HG03565 (cell line): ENCODE results near the gene PDIK1L.
"Not testable (repeated sequence)": the region's sequence is repeated elsewhere in the genome, so short reads cannot be mapped to it uniquely, and the experiment has no call there.

Source experiments
- ATAC-seq: cut with Tn5 transposase; IDR thresholded peaks from one replicate; pipeline ENCODE4 v1.9.1; 2021; ENCODE audit warnings: mild to moderate bottlenecking, moderate library complexity; ENCODE audit not compliant: unreplicated experiment

Gene PDIK1L

DNA sequence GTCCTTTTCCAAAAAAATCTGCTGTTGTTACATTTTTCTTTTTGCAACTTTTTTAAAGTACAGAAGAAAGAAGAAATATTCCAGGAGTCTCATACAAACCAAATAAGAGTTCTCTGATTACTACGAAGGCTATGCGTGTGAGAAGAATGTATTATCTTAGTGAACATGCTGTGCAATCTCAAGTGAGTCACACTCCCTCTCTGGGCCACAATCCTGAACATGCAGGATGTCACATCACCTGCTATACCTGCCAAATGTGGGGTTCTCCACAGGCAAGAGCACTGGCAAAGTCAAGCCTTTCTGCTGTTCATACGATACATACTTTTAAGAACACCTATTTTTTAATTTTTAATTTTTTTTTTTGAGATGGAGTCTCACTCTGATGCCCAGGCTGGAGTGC is 22.5 kb upstream of the PDIK1L start:
- ATAC-seq = no peak

DNA sequence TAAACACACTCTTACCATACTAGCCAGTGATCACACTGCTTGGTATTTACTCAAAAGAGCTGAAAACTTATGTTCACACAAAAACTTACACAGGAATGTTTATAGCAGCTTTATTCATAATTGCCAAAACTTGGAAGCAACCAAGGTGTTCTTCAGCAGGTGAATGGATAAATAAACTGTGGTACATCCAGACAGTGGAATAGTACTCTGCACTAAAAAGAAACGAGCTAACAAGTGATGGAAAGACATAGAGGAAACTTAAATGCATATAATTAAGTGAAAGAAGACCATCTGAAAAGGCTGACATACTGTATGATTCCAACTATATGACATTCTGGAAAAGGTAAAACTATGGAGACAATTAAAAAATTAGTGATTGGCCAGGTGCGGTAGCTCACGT is 20.7 kb upstream of the PDIK1L start:
- ATAC-seq = no peak

DNA sequence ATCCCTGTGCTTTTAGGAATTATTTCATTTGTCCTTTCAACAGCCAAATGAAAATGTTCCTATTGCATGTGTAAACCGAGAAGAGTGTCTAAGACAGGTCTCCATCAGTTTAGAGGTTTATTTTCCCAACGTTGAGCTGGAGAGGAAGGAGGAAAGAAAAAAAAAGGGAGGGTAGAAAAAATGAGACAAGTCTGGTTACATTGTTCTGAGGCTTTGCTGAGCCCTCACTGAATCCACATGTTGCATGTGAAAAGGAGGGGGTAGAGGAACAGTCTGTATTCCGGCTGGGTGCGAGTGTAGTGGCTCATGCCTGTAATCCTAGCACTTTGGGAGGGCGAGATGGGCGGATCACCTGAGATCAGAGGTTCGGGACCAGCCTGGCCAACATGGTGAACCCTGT is 19.2 kb upstream of the PDIK1L start:
- ATAC-seq = no peak

DNA sequence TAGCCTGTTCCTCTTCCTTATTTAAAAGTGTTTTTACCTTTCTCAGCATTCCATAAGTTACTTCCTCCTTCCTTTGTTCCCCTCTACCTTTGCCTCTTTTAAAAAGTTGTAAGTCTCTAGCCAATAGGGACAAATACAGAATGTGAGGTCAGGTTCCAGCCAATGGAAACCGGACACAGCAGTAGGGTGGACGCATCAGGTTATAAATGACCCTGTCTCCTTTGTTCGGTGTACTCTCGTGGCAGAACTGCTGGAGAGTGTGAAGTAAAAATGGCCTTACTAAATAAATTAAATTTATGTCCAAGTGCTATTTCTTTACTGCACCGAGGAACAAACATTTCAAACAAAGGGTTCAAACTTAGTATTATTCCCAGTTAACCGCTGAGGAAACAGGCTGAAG is 18.1 kb upstream of the PDIK1L start:
- not testable (repeated sequence) for ATAC-seq

DNA sequence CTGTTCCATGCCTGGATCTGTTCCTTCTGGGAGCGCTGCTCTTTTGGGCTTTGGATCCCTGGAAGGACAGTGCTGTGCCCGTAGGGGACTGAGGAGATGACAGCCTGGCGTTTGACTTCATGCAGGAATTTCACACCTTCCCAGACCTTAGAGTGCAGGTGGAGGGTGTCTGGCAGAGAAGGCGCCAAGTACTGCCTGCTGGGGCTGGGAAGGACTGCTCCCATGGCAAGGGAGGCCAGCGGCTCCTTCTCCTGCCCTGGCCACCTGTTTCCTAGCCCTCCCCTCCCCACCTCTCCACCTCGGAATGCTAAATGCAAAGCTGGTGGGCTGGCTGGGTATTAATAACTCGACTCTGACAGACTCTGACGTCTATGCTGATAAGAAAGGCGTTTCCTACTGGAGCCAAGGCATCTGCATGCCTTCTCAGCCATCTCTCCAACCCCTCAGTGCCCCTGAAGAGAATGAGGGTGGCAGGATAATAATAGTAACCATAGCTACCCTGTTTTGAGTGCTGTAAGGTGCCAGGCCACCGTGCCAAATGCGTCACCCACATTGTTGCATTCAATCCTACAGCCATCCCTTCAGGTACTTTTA is 17.5 kb upstream of the PDIK1L start:
- ATAC-seq = no peak

DNA sequence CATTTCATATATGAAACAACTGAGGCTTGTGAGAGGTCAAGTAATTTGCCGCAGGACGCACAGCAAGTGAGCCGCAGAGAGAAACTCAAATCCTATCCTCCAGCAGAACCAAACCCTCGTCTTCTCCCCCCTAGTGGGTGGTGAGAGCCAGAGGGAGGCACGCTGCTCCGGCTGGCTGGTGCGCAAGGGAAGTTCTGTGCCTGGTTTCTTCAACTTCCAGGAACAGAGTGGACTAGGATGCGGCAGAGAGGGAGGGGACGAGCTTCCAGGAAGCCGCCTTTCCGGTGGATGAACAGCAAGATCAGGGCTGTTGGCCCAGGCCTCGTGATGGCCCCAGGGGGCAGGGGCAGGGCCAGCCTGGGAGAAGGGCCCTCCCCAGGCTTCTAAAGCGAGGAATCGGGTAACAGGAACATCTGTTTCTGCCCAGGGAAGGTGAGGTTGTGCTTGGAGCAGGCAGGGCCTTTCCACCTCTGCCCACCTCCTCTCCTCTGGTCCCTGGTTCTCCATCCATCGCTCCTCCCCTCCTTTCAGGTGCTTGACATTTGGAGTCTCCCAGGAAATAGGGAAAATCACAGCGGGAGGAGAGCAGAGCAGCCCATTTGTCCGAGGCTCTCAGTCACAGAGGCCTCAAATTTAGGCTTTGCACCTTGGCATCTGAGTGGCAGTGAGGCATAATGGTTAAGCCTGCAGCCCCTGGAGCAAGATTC is 16.8 kb upstream of the PDIK1L start:
- ATAC-seq = no peak

DNA sequence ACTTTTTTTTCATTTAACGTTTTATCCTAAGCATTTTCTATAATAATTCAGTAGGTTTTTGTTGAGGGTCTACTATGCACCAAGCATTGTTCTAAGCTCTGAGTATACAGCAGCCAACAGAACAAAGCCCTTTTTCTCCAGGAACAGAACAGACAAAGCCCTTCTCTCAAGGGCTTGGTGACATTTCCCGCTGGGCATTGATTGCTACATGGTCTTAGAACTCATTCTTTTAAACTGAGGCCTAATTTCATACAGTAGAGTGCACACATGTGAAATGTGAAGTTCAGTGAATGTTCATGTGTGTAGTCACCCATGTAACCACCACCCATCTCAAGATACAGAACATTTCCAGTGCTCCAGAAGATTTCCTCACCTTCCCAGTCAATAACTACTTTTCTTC is 15.2 kb upstream of the PDIK1L start:
- no peak for ATAC-seq

DNA sequence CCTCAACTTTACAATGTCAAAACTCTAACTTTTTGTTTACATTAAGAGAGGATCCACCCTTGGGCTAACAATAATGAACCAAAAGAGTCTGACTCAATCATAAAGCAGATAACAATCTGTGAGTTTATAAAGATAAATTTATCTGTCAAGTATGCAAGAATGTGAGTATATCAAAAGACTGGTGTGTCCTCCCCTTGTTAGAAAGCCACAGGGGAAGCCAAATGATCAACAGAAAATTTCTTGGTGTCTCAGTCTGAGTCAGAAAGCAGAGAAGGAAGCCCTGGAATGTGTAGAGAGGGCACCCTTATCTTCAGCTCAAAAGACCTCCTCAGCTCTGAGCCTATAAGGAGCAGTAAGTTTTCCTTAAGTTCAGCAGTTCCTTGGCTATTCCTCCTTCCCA is 13.9 kb upstream of the PDIK1L start:
- no peak for ATAC-seq

DNA sequence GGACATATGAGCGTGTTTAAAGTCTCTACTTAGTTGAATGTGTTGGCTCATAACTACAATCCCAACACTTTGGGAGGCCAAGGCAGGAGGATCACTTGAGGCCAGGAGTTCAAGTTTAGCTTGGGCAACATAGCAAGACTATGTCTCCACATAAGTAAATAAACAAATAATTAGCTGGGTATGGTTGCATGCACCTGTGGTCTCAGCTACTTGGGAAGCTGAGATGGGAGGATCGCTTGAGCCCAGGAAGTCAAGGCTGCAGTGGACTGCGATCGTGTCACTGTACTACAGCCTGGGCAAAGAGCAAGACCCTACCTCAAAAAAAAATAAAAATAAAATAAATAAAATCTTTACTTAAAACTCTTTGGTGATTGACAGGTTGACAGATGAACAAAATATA is 13.0 kb upstream of the PDIK1L start:
- ATAC-seq = no peak

DNA sequence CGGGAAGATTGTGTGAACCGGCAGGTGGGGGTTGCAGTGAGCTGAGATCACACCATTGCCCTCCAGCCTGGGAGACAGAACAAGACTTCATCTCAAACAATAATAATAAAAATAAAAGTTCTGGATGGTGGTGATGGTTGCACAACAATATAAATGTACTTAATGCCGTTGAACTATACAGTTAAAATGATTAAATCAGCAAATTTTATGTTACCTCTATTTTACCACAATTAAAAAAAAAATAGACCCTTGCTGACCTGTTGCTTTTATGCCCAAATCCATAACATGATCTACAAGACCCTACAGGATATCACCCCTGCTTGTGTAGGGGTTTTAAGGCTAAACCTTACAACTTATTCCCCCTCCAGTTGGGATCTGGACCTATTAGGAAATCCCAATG is 11.8 kb upstream of the PDIK1L start:
- ATAC-seq = no peak

DNA sequence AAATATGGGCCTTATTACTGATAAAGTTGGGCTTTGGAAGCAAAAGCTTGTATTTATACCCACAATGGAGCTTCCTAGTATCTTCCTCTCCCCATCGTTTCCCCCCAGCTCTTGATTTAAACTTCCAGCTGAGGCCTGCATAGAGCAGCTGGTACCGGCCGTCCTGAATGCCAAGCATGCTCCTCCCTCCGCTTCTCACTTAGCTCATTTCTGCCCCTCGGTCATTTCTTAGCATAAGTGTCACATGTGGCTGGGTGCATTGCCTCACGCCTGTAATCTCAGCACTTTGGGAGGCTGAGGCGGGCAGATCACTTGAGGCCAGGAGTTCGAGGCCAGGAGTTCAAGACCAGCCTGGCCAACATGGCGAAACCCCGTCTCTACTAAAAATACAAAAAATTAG is 11.4 kb upstream of the PDIK1L start:
- not testable (repeated sequence) for ATAC-seq

DNA sequence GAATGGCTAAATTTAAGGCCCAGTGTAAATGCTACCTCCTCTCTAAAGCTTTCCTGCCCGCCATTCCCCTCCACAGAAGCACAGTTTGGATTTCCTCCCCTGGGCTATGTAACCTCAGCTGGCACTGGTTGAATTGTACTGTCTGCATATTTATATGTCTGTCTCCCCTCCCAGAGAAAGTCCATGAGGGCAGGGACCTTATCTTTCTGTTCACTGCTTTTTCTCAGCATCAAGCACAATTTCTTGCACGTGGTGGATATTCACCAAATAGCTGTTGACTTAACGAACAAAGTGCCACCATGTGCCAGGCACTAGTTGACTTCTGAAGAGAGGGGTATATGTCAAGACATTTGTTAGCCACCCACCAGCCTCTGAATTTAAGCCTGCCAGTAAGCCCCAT is 9.5 kb upstream of the PDIK1L start:
- ATAC-seq = no peak

DNA sequence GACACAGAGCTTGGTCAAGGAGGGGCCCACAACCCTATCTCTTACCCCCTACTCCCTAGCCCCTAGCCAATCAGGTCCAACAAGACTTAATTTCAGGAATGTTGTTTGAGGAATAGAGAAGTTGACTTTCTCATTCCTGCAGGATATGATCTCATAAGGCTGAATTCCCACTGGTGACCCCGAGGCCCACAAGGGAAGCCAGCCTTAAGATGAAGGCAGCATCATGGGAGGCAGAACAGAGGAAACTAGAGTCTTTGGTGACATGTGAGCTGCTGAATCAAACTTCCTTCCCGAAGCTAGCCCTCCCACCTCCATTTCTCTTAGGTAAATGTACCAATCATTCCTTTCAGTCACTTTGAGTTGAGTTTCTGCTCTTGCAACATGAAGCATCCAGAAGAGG is 9.1 kb upstream of the PDIK1L start:
- ATAC-seq = no peak

DNA sequence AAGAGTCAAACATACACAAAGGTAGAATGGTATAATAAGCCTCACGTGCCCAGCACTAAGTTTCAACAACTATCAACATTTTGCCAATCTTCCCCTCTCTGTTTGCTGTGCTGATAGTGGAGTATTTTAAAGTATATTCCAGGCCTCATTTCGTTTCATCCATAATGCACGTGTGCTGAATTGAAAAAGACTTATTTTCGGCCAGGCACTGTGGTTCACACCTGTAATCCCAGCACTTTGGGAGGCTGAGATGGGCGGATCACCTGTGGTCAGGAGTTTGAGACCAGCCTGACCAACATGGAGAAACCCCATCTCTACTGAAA is 6.4 kb upstream of the PDIK1L start:
- ATAC-seq = not testable (repeated sequence)

DNA sequence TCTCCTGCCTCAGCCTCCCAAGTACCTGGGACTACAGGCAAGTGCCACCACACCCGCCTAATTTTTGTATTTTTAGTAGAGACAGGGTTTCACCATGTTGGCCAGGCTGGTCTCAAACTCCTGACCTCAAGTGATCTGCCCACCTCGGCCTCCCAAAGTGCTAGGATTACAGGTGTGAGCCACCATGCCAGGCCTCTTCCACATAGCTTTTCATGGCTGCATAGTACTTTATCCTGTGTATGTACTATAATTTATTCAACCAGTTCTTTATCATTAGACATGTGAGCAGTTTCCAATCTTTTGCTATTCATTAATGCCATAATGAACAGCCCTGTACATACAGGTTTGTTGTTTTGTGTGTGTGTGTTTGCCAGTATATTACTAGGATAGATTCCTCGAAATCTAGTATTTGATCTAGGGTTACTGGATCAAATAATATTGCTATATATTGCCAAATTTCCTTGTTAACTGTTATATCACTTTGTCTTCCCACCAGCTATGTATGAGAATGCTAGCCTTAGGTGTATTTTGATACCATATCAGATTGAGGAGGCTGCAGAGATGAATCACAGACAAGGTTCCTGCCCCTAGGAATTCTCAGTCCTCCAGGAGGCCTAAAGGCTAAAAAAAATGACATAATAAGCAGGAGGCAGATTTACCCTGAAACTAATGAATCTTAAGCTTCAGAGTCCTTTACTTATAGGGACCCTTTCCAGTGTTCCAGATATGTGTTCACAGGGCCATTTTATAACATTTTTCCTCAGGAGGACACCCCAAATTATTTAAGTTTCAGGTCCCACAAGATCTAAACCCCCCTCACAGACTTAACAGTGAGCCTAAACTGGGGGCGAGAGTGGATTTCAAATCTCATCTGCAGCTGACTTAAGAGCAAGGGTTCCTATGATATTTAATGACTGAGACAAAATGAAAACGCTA is 2.1 kb upstream of the PDIK1L start:
- ATAC-seq = no peak

DNA sequence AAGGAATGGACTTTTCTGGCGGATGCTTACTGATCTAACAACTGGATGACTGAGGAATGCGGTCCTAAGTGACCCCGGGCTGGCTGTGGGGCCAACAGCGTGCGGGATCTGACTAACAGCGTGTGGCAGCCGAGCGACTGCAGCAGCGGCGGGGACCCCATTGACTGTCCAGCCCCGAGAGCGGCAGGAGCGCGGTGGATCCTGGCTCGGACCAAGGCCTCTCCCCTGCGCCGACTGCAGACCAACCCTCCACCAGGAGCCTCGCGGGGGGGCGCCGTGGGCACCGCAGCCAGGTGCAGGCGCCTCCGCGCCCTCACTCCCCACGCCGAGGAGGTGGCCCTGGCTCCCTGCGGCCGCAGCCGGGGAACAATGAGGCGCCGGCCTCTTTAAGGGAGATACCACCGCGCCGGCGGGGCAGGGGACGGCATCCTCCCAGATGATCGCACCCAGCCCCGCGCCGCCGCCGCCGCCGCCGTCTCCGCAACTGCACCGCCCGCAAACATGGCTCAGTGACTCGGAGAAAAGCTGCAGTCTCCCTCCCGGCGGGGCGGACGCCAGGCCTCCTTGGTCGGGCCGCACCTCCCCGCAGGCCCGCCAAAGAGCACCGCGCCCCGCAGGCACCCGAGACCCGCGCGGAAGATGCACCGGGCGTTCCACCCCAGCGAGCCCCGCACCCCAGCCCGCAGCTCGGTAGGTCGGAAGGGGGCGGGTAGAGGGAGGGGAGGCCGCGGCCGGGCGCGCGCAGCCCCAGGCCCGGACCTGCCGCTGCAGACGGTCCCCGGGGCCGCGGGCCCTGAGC is 694 bp upstream of the PDIK1L start:
- peak; percentile 30 for ATAC-seq

DNA sequence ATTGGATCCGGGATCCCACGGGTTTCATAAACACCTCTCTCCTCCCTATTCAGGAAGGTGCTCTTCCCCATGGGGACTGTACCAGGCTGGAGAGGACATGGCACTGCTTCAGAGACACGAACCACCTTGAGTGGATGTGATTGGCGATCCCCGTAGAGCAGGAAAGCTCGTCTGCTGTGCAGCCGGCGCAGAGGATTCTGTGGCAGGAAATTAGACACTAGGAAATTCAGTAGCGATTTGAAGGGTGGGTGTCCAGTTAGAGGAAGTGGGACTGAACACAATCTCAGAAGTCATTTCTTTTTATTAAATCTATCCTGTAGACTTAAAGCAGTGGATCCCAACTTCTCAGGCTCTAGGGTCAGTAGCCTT is 767 bp downstream of the PDIK1L start:
- peak; percentile 12 for ATAC-seq

DNA sequence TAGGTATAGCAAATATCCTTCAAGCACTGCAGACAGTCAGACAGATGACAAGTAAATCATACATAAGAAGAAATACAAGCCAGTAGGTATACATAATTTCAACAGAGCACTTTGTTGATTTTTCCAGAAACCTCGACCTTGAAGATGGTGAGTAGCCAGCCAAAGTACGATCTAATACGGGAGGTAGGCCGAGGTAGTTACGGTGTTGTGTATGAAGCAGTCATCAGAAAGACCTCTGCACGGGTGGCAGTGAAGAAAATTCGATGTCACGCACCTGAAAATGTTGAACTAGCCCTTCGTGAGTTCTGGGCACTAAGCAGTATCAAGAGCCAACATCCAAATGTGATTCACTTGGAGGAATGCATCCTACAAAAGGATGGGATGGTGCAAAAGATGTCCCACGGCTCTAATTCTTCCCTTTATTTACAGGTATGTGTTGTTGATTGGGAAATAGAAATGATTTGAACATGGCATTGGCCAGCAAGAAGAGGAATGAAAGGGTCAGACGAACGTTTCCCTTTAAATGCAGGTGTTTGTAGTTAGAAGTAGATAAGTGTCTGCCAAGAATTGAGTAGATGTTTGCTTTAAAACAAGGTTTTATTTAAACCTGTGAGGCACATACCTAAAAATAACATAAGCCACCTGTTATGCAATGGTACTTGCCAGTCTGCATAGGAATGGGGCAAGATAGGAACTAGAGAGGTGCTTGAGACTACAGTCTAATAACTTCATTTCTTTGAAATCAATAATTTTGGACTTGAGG is 2.7 kb downstream of the PDIK1L start:
- no peak for ATAC-seq

DNA sequence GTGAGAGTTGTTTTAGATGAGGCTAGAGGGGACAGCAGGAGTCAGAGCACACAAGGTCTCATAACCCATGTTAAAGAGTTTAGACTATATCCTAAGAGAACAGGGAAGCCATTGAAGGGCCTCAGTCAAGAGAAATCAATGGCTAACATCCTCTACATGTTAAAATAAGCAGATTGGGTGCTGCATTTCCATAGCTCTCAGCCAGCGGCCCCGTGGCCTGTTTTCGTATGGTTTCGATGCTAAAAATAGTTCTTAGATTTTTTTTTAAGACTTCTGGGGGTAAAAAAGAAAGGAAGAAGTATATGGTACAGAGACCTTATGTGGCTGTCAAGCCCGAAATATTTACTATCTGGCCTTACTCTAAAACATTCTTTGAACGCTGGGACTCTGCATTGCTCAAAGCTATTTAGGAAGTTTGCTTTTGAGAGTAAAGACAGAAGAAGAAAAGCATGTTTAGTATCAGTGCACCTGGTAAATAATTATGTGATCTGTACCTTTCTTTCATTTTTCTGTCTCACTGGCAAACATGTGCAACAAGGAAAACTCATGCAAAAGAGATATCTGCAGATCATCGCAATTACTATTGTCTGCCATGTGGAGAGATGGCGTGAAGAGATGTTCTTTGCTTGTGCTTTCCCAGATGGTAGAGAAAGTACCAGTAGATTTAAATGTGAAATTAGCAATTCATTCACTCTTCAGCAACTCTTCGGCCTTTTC is 8.4 kb downstream of the PDIK1L start:
- ATAC-seq = no peak
